Heart right ventricle (tissue), 16 donors: Measurements from ENCODE around the gene NEB. TPM values are rescaled to one million over a fixed set of nuclear protein-coding genes. Genes with fewer than 3 reads are reported as not detected.

Experiments used
- ATAC-seq, 8 donors: fragments of 200-7000 bp; cut with Tn5 transposase; one replicate each; pipeline ENCODE4 v1.9.1; 2020; ENCODE audit warnings: mild to moderate bottlenecking in 8 of 8, moderate library complexity in 8 of 8, moderate number of reproducible peaks in 1 of 8
- DNase-seq, 2 donors: peaks; one replicate each; pipeline ENCODE4 v3.0.0-alpha.2; 2020
- H3K27ac ChIP-seq, 10 donors: fragments of 200-600 bp; sonication (generic) in 2 of 10; one replicate each; pipeline versions ENCODE4 v1.5.0 to v1.8.0; 2020 to 2022; ENCODE audit warnings: mild to moderate bottlenecking in 3 of 10
- H3K27me3 ChIP-seq, 7 donors: fragments of 200-600 bp; one replicate each; pipeline ENCODE4 v1.8.0; 2021 to 2022; ENCODE audit warnings: mild to moderate bottlenecking in 2 of 7
- H3K36me3 ChIP-seq, 9 donors: fragments of 200-600 bp; sonication (generic) in 1 of 9; one replicate each; pipeline versions ENCODE4 v1.5.0 to v1.8.0; 2020 to 2022; ENCODE audit warnings: mild to moderate bottlenecking in 2 of 9
- H3K4me1 ChIP-seq, 9 donors: fragments of 200-600 bp; sonication (generic) in 1 of 9; one replicate each; pipeline versions ENCODE4 v1.5.0 to v1.8.0; 2020 to 2022; ENCODE audit warnings: mild to moderate bottlenecking in 4 of 9
- H3K4me3 ChIP-seq, 10 donors: fragments of 200-600 bp; sonication (generic) in 2 of 10; one replicate each; pipeline versions ENCODE4 v1.5.0 to v1.8.0; 2020 to 2022; ENCODE audit warnings: mild to moderate bottlenecking in 7 of 10, moderate library complexity in 2 of 10
- H3K9me3 ChIP-seq, 11 donors: fragments of 200-600 bp in 10 of 11; sonication (generic) in 2 of 11; one replicate each; pipeline versions ENCODE4 v1.5.0 to v1.8.0; 2013 to 2022; ENCODE audit warnings: mild to moderate bottlenecking in 2 of 11, control low read depth in 1 of 11, moderate library complexity in 1 of 11
- WGBS, 2 donors: extraction: QIAGEN DNeasy Blood & Tissue Kit; methylation state at CpG; one replicate each; pipeline ENCODE4 v1.1.7; 2013; ENCODE audit warnings: inconsistent platforms in 1 of 2; 5-methylcytosine and 5-hydroxymethylcytosine counted together
- intact Hi-C, 10 donors: fragments of 100-400 bp; cut with DNase I; formaldehyde crosslinking; loops; one replicate each; pipeline versions ENCODE4 v1.11.1 to v1.14.2; 2022
- polyA plus RNA-seq, 2 donors: library from polyadenylated mRNA; stranded (reverse); fragments of 200-250 nt; gene quantifications; one replicate each; pipeline ENCODE4 v1.2.3, GENCODE V29; 2013
- total RNA-seq, 10 donors: library from RNA; stranded (reverse); fragmentation: NEBNext Ultra II Directional in 3 of 10; extraction: Animal tissue kit (Norgen Biotek cat#: 25700) in 3 of 10; gene quantifications; one replicate each; pipeline versions ENCODE4 v1.2.1 to v1.2.4, GENCODE V29; 2021 to 2023
- TF ChIP-seq, protein P1 (sequence below), 9 donors: fragments of 200-600 bp; sonication (generic) in 2 of 9; IDR thresholded peaks; one replicate each; pipeline versions ENCODE4 v1.5.0 to v1.8.0; 2021 to 2022; ENCODE audit warnings: antibody characterized with exemption in 9 of 9, mild to moderate bottlenecking in 5 of 9, moderate library complexity in 1 of 9
- donor health status: Arrhythmogenic right ventricular cardiomyopathy.
- donor health status: ischemic (EF 13 %, LVEDD 7.1; RV severe dilation, severe dysfunction).
- donor health status: healthy with polysubstance abuse.
- donor health status: DM: no; HTN: yes; CAD: no.
- donor health status: DM: no; HTN: no; CAD: no.
- donor health status: ischemic (EF 25% LVEDD 6.9; RV normal size, moderate dysfunction).
- donor health status: ischemic (EF 25% LVEDD 5.7; RV mildly dilated, moderate dysfunction).
- donor health status: healthy.
- donor health status: DM: yes; HTN: yes; CAD: no.
- donor health status: Ischemic cardiomyopathy.
- donor health status: ischemic (EF 35%, LVEDD 5.7; RV mildly dilated, moderate dysfunction).
- donor health status: nonischemic (EF 11% LVEDD 7.7; RV severe dilation, severe dysfunction).
- donor health status: DM: yes; HTN: yes; CAD: no.
- donor health status: PGD.
- donor health status: ischemic (EF 29% LVEDD 5.4; RV normal size, mild dysfunction).
- donor health status: nonischemic (EF 23%, LVEDD 6.1; RV moderate dilation, normal function).

Gene NEB
- total and polyA plus RNA-seq, 12 donors = 0.32 to 19.4 (median 3.8) TPM

DNA sequence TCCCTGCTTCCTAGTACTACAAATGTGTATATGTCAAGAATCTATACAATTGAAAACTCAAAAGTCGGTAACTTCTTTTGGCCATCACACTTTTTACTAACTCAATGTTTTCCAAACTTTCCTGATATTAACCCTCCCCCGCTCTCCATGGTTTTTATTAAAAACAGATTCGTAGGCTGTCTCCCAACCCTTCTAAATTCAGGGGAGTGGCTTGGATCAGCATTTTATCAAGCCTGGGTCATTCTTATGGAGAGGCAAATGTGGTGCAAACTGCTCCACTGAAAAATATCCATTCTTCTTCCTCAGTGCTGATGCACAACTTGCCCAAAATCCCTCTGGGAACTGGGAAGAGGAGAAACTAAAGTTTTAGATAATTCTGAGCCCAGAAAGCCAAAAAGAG is 190.4 kb downstream of the NEB start:
- 86 to 87% methylated on average over 3 of the region's 3 CpGs for WGBS, 2 donors
- Histone ChIP-seq H3K4me1 (no peaks in the 10 kb centered on the region), H3K9me3 (no peaks in the 10 kb centered on the region), H3K36me3 (no peaks in the 10 kb centered on the region), H3K27me3 (no peaks in the 10 kb centered on the region), H3K4me3 (no peak overlapping the region), H3K27ac (no peak overlapping the region)
- DNase-seq (no peak), ATAC-seq (no peak)
- TF ChIP-seq, protein P1, sequence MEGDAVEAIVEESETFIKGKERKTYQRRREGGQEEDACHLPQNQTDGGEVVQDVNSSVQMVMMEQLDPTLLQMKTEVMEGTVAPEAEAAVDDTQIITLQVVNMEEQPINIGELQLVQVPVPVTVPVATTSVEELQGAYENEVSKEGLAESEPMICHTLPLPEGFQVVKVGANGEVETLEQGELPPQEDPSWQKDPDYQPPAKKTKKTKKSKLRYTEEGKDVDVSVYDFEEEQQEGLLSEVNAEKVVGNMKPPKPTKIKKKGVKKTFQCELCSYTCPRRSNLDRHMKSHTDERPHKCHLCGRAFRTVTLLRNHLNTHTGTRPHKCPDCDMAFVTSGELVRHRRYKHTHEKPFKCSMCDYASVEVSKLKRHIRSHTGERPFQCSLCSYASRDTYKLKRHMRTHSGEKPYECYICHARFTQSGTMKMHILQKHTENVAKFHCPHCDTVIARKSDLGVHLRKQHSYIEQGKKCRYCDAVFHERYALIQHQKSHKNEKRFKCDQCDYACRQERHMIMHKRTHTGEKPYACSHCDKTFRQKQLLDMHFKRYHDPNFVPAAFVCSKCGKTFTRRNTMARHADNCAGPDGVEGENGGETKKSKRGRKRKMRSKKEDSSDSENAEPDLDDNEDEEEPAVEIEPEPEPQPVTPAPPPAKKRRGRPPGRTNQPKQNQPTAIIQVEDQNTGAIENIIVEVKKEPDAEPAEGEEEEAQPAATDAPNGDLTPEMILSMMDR (IDR thresholded peaks at IDR 0.05) = no peak
- intact Hi-C loops = no loop called here

DNA sequence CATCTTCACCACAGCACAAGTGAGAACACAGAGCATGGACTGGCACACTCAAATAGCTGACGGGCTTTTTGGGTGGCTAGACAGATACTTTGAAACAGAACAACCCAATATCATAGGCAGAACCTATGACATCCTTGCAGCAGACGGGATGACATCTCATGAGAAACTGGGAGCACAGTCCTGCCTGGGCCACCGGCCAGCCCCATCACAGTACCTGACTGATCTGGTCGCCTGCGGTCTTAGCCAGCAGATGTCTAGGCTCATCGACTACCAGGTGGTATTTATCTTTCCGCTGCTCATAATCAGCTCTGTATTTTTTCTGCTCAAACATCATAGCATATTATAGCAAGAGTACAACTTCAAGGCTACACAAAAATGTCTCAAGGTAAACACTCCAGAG is 200.3 kb downstream of the NEB start:
- TF ChIP-seq, protein P1 (IDR thresholded peaks at IDR 0.05) = no peak
- WGBS, 2 donors = 87 to 90% methylated on average over 7 of the region's 7 CpGs
- Histone ChIP-seq H3K36me3 (peaks cover 0 to 11% (median 0%) of the 10 kb centered on the region in 9 donors), H3K9me3 (no peaks in the 10 kb centered on the region), H3K4me1 (no peaks in the 10 kb centered on the region), H3K4me3 (no peak overlapping the region), H3K27ac (no peak overlapping the region), H3K27me3 (no peaks in the 10 kb centered on the region)
- DNase-seq (no peak), ATAC-seq (no peak)
- intact Hi-C loops = no loop called here

DNA sequence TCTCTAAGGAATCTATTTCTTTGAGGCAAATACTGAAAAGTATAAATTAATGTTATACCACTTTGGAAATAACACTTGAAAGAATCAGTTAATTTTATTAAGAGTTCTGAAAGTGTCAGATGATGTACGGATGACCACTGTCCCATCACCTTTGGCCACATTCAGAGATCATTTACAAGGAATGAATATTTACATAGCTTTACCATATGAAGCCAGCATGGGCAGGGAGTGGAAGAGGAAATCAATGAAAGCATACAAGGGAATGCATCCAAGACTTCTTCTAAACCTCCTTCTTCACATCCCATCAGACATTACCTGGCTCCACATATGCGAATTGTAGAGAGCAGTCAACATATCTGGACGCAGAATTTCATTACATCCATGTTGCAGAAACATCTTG is 201.1 kb downstream of the NEB start:
- ATAC-seq = no peak

DNA sequence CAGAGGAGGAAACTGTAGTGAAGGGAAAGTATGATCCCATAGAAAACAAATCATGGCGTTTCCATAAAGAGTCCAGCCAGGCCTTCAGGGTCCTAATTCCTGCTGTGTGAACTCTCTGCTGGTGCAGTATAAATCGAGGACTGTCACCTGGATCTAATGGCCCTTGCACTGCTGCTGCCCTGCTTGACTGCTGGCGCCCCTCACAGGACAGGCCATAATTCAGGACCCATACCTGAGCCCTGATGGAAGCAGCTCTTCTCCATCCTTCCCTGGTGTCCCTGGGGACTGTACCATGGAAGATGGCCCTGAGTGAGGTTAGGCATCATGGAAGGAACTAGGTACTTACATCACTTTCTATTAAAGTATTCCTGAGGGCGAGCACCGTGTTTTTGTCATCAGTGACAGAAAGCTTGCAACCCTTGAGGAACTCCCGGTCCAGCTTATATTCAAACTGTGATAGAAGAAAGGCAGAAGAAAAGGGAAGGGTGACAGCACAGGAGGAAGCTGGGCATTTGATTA is 207.6 kb downstream of the NEB start:
- 93% methylated on average over 6 of the region's 6 CpGs for WGBS, 2 donors
- ATAC-seq (no peak), DNase-seq (no peak)
- Histone ChIP-seq H3K4me1 (no peaks in the 10 kb centered on the region), H3K27ac (no peak overlapping the region), H3K27me3 (no peaks in the 10 kb centered on the region), H3K9me3 (no peaks in the 10 kb centered on the region), H3K4me3 (no peak overlapping the region), H3K36me3 (peaks cover 0 to 6% (median 0%) of the 10 kb centered on the region in 9 donors)
- TF ChIP-seq, protein P1 (IDR thresholded peaks at IDR 0.05) = no peak
- intact Hi-C loops = no loop called here

More for the DNA sequence above, 201.1 kb downstream of the NEB start:
- 89 to 94% methylated on average over 3 of the region's 3 CpGs for WGBS, 2 donors
- Histone ChIP-seq H3K27me3 (no peaks in the 10 kb centered on the region), H3K27ac (no peak overlapping the region), H3K4me3 (no peak overlapping the region), H3K36me3 (peaks cover 0 to 11% (median 0%) of the 10 kb centered on the region in 9 donors), H3K9me3 (no peaks in the 10 kb centered on the region), H3K4me1 (no peaks in the 10 kb centered on the region)
- no peak for DNase-seq
- TF ChIP-seq, protein P1 (IDR thresholded peaks at IDR 0.05) = no peak
- intact Hi-C loops = no loop called here
